Middle frontal gyrus (tissue), 1 donor: ENCODE results near the gene ATP2B1.

ENCODE experiments used
- DNase-seq: peaks from one replicate; pipeline ENCODE4 v3.0.0-alpha.2; 2015; ENCODE audit warnings: low spot score; ENCODE audit errors: extremely low spot score

Gene ATP2B1

GRCh38 chr12:89662623-89663022 lies 46.0 kb downstream of the ATP2B1 start:
- DNase-seq, result no peak

- no peak for DNase-seq
Measured at GRCh38 chr12:89661706-89662330, 46.8 kb downstream of the ATP2B1 start.

- DNase-seq, result no peak
Measured at GRCh38 chr12:89657739-89658138, 50.9 kb downstream of the ATP2B1 start.

- no peak for DNase-seq
Measured at GRCh38 chr12:89657066-89657465, 51.6 kb downstream of the ATP2B1 start.

GRCh38 chr12:89655841-89656240 lies 52.8 kb downstream of the ATP2B1 start:
- no peak for DNase-seq

- no peak for DNase-seq
Measured at GRCh38 chr12:89651192-89651591, 57.4 kb downstream of the ATP2B1 start.

- no peak for DNase-seq
Measured at GRCh38 chr12:89650239-89650638, 58.4 kb downstream of the ATP2B1 start.

GRCh38 chr12:89649820-89650219 lies 58.8 kb downstream of the ATP2B1 start:
- no peak for DNase-seq

GRCh38 chr12:89649139-89649538 lies 59.5 kb downstream of the ATP2B1 start:
- no peak for DNase-seq

- DNase-seq, result no peak
Measured at GRCh38 chr12:89648211-89648930, 60.3 kb downstream of the ATP2B1 start.

- no peak for DNase-seq
Measured at GRCh38 chr12:89645434-89645833, 63.2 kb downstream of the ATP2B1 start.

- DNase-seq, result no peak
Measured at GRCh38 chr12:89642959-89643358, 65.7 kb downstream of the ATP2B1 start.

GRCh38 chr12:89636776-89637160 lies 71.9 kb downstream of the ATP2B1 start:
- DNase-seq, result no peak

GRCh38 chr12:89636052-89636775 lies 72.4 kb downstream of the ATP2B1 start:
- DNase-seq, result no peak

- no peak for DNase-seq
Measured at GRCh38 chr12:89634508-89634907, 74.1 kb downstream of the ATP2B1 start.

- DNase-seq, result no peak
Measured at GRCh38 chr12:89632778-89633177, 75.9 kb downstream of the ATP2B1 start.

GRCh38 chr12:89622115-89622514 lies 86.5 kb downstream of the ATP2B1 start:
- DNase-seq, result no peak

GRCh38 chr12:89621521-89621920 lies 87.1 kb downstream of the ATP2B1 start:
- DNase-seq, result no peak

- DNase-seq, result no peak
Measured at GRCh38 chr12:89619764-89620163, 88.9 kb downstream of the ATP2B1 start.

- DNase-seq, result no peak
Measured at GRCh38 chr12:89618113-89618862, 90.3 kb downstream of the ATP2B1 start.

GRCh38 chr12:89610366-89610765 lies 98.3 kb downstream of the ATP2B1 start:
- no peak for DNase-seq

- DNase-seq, result no peak
Measured at GRCh38 chr12:89603678-89604077, 105.0 kb downstream of the ATP2B1 start.
